GM12878 (cell line): Measurements from ENCODE around the gene SPSB3. TPM values are rescaled to one million over a fixed set of nuclear protein-coding genes. Genes with fewer than 3 reads are reported as not detected.

ENCODE experiments used
- ATAC-seq: fragments of 200-7000 bp; cut with Tn5 transposase; 3 replicates; pipeline ENCODE4 v1.9.1; 2020; ENCODE audit warnings: mild to moderate bottlenecking, moderate library complexity
- BruUV-seq: library from RNA; stranded (reverse); fragments of 400-500 nt; replicated peaks from 2 replicates; lab custom pipeline; 2021; lab: Mats Ljungman, UMichigan
- CTCF ChIA-PET: fragments of 300-600 bp; sonication (Branson Sonifier 250); formaldehyde crosslinking; extraction: SDS; loops from one replicate; lab custom pipeline; 2021; ENCODE audit warnings: inconsistent platforms; lab: Yijun Ruan, JAX
- POLR2A ChIA-PET: fragments of 350-600 bp; formaldehyde crosslinking; extraction: SDS; loops from one replicate; lab custom pipeline; 2021; ENCODE audit warnings: inconsistent platforms; lab: Charles Lee
- RAD21 ChIA-PET: fragments of 300-600 bp; sonication (Branson Sonifier 250); formaldehyde crosslinking; loops from one replicate; lab custom pipeline; 2023; ENCODE audit warnings: antibody characterized with exemption; ENCODE audit not compliant: unreplicated experiment; lab: Charles Lee
- SMC1A ChIA-PET: fragments of 300-600 bp; sonication (Branson Sonifier 250); formaldehyde crosslinking; loops from one replicate; lab custom pipeline; 2023; ENCODE audit not compliant: unreplicated experiment, uncharacterized antibody; lab: Charles Lee
- DNase-seq: peaks from one replicate; pipeline ENCODE4 v3.0.0-alpha.2; 2011; ENCODE audit warnings: low read depth, low spot score
- FAIRE-seq: peaks from 3 replicates; lab custom pipeline; 2011; peaks lifted over from hg19 to GRCh38; lab: Jason Lieb, UNC
- H2AFZ ChIP-seq: 2 replicates; pipeline ENCODE4 v1.6.0; 2011; ENCODE audit warnings: low read depth, low read length, control low read depth; ENCODE audit not compliant: control insufficient read depth
- H3K27ac ChIP-seq: 2 replicates; pipeline ENCODE4 v1.5.1; 2011; ENCODE audit warnings: control low read depth; ENCODE audit not compliant: control insufficient read depth, insufficient read depth
- H3K27me3 ChIP-seq, 2 experiments: replicated peaks in 1 of 2; 2 replicates each; pipeline versions ENCODE4 v1.6.0 to v1.6.1; 2011; ENCODE audit warnings: low read length in 1 of 2; ENCODE audit not compliant: control insufficient read depth in 2 of 2, insufficient read depth in 2 of 2
- H3K36me3 ChIP-seq, 2 experiments: 2 replicates each; pipeline ENCODE4 v1.5.1; 2011; ENCODE audit warnings: low read length in 1 of 2; ENCODE audit not compliant: control insufficient read depth in 2 of 2, insufficient read depth in 2 of 2
- H3K4me1 ChIP-seq: 2 replicates; pipeline ENCODE4 v1.6.1; 2011; ENCODE audit warnings: mild to moderate bottlenecking, low read length, moderate library complexity, mixed read lengths; ENCODE audit not compliant: control insufficient read depth, insufficient read depth
- H3K4me2 ChIP-seq: 2 replicates; pipeline ENCODE4 v1.6.0; 2011; ENCODE audit warnings: control low read depth; ENCODE audit not compliant: control insufficient read depth, insufficient read depth
- H3K4me3 ChIP-seq: fragments of 200-600 bp; sonication (generic); 2 replicates; pipeline ENCODE4 v1.5.1; 2016
- H3K79me2 ChIP-seq: 2 replicates; pipeline ENCODE4 v1.6.0; 2011; ENCODE audit warnings: low read length; ENCODE audit not compliant: control insufficient read depth, insufficient read depth
- H3K9ac ChIP-seq: 2 replicates; pipeline ENCODE4 v1.8.0; 2011; ENCODE audit warnings: low read length, control low read depth, mixed read lengths; ENCODE audit not compliant: control insufficient read depth, insufficient read depth
- H3K9me3 ChIP-seq: replicated peaks from 3 replicates; pipeline ENCODE4 v1.5.1; 2011; ENCODE audit warnings: mild to moderate bottlenecking, low read length; ENCODE audit not compliant: control insufficient read depth, insufficient read depth
- H4K20me1 ChIP-seq: 2 replicates; pipeline ENCODE4 v1.6.0; 2011; ENCODE audit not compliant: control insufficient read depth, insufficient read depth
- BACH1 ChIP-seq: fragments of 450-650 bp; IDR thresholded peaks from 2 replicates; pipeline ENCODE4 v1.6.1; 2017; ENCODE audit warnings: mild to moderate bottlenecking, borderline replicate concordance
- CREM ChIP-seq: IDR thresholded peaks from 2 replicates; pipeline ENCODE4 v1.6.1; 2014; ENCODE audit warnings: antibody characterized with exemption, low read depth
- HDGF ChIP-seq: fragments of 450-650 bp; IDR thresholded peaks from 2 replicates; pipeline ENCODE4 v1.6.1; 2016; ENCODE audit warnings: antibody characterized with exemption
- IRF5 ChIP-seq: fragments of 450-650 bp; IDR thresholded peaks from 2 replicates; pipeline ENCODE4 v1.6.1; 2017; ENCODE audit warnings: borderline replicate concordance
- JUND ChIP-seq: IDR thresholded peaks from 2 replicates; pipeline ENCODE4 v1.6.1; 2012; ENCODE audit warnings: low read depth, mild to moderate bottlenecking, low read length, improper control_type of control experiment, moderate library complexity
- MTA2 ChIP-seq: fragments of 450-650 bp; IDR thresholded peaks from 2 replicates; pipeline ENCODE4 v1.6.1; 2016; ENCODE audit warnings: low read depth, mild to moderate bottlenecking, moderate library complexity
- PBX3 ChIP-seq: IDR thresholded peaks from 2 replicates; pipeline ENCODE4 v1.6.1; 2011; ENCODE audit warnings: mild to moderate bottlenecking, low read depth, low read length, moderate library complexity; ENCODE audit not compliant: insufficient replicate concordance
- POLR2A ChIP-seq: IDR thresholded peaks from 2 replicates; pipeline ENCODE4 v1.6.1; 2011; ENCODE audit warnings: low read depth, mild to moderate bottlenecking, low read length
- RUNX3 ChIP-seq: IDR thresholded peaks from 2 replicates; pipeline ENCODE4 v1.6.1; 2012; ENCODE audit warnings: low read length, inconsistent platforms
- SIX5 ChIP-seq: IDR thresholded peaks from 2 replicates; pipeline ENCODE4 v1.6.1; 2011; ENCODE audit warnings: mild to moderate bottlenecking, low read depth, low read length, moderate library complexity; ENCODE audit not compliant: severe bottlenecking
- SREBF2 ChIP-seq: IDR thresholded peaks from 2 replicates; pipeline ENCODE4 v1.6.1; 2012; ENCODE audit warnings: mild to moderate bottlenecking, low read length
- SUPT20H ChIP-seq: IDR thresholded peaks from 2 replicates; pipeline ENCODE4 v1.6.1; 2011; ENCODE audit warnings: low read depth, mild to moderate bottlenecking, low read length, moderate library complexity, borderline replicate concordance; ENCODE audit not compliant: control insufficient read depth
- WRNIP1 ChIP-seq: IDR thresholded peaks from 2 replicates; pipeline ENCODE4 v1.6.1; 2011; ENCODE audit warnings: low read depth, low read length, improper control_type of control experiment, borderline replicate concordance
- ZBTB33 ChIP-seq: fragments of 450-650 bp; IDR thresholded peaks from 2 replicates; pipeline ENCODE4 v1.6.1; 2017; ENCODE audit warnings: mild to moderate bottlenecking
- WGBS: methylation state at CpG from one replicate; pipeline ENCODE4 v1.1.6; 2016; ENCODE audit warnings: low lambda C conversion rate; ENCODE audit not compliant: insufficient replicate concordance, insufficient coverage; ENCODE audit errors: missing lambda C conversion rate; 5-methylcytosine and 5-hydroxymethylcytosine counted together
- in situ Hi-C: fragments of 300-500 bp; cut with MboI; formaldehyde crosslinking; loops from 9 replicates; pipeline ENCODE4 v1.14.3; 2018; ENCODE audit warnings: mixed read lengths
- intact Hi-C: fragments of 100-400 bp; cut with micrococcal nuclease; formaldehyde crosslinking; loops from one replicate; pipeline ENCODE4 v1.14.2; 2022; ENCODE audit not compliant: unreplicated experiment
- polyA plus RNA-seq, 11 experiments: library from polyadenylated mRNA; depleted of rRNA in 4 of 11; unstranded in 6 of 11; stranded (reverse) in 5 of 11; fragments of >200 nt; fragmentation: Nextera tagmentation in 4 of 11; fragmentation: Illumina TruSeq in 1 of 11; extraction: Ambion mirVana in 4 of 11; extraction: Trizol in 1 of 11; gene quantifications; 1 replicate in 1 of 11; 2 replicates in 10 of 11; pipeline versions ENCODE4 v1.2.1 to v1.2.3, GENCODE V29; 2011 to 2016; ENCODE audit warnings: inconsistent platforms in 2 of 11, missing spikeins in 2 of 11, low read depth in 1 of 11
- total RNA-seq, 4 experiments: library from RNA; depleted of rRNA in 3 of 4; stranded (reverse); fragments of >200 nt in 3 of 4; fragmentation: Illumina TruSeq in 1 of 4; extraction: Trizol in 1 of 4; gene quantifications; 2 replicates each; pipeline versions ENCODE4 v1.2.1 to v1.2.3, GENCODE V29; 2013 to 2021

Gene SPSB3
- total and polyA plus RNA-seq, 10 of the 15 experiments (the other 5 are each of a cell fraction or from before 2014, with no cell fraction given): 0.31 to 26.9 (median 14.0) TPM

GRCh38 chr16:1786242-1787055 is 4.1 kb upstream of the SPSB3 start:
- RAD21 ChIA-PET: no interaction called here
- no TSS peak for BruUV-seq
- Histone ChIP-seq H2AFZ (no peak overlapping the region), H3K27me3 (no peaks in the 10 kb centered on the region), H3K36me3 (peaks cover 5 to 9% of the 10 kb centered on the region in 2 experiments; a peak in 3 of 4 replicates), H3K9ac (no peak overlapping the region), H3K27ac (no peak overlapping the region), H3K4me1 (peaks cover under 1% of the 10 kb centered on the region; the same call in 1 of the 2 replicates), H3K4me3 (no peak overlapping the region), H3K4me2 (no peak overlapping the region), H4K20me1 (no peaks in the 10 kb centered on the region), H3K79me2 (peaks cover 15% of the 10 kb centered on the region), H3K9me3 (no peaks in the 10 kb centered on the region)
- in situ Hi-C loops: no loop called here
- no peak for TF ChIP-seq RUNX3
- no peak for TF ChIP-seq SIX5
- TF ChIP-seq POLR2A: peak; percentile 39; the same call in 1 of the 2 replicates
- TF ChIP-seq SREBF2: no peak
- no peak for ATAC-seq
- FAIRE-seq: no peak
- no peak for DNase-seq
- CTCF ChIA-PET: no interaction called here
- SMC1A ChIA-PET: no interaction called here
- 95% methylated on average over 49 of the region's 51 CpGs for WGBS
- intact Hi-C loops: no loop called here
- POLR2A ChIA-PET: no interaction called here

GRCh38 chr16:1785846-1786170 is 3.4 kb upstream of the SPSB3 start:
- no peak overlapping the region for H3K4me3 ChIP-seq
- ATAC-seq (no peak), FAIRE-seq (no peak), DNase-seq (no peak)
- 89% methylated on average over 12 of the region's 14 CpGs for WGBS
- no peak overlapping the region for H3K4me2 ChIP-seq
- POLR2A ChIA-PET: no interaction called here
- in situ Hi-C loops (no loop called here), intact Hi-C loops (no loop called here)
- CTCF ChIA-PET: no interaction called here
- TF ChIP-seq PBX3 (no peak), JUND (no peak), CREM (no peak), SUPT20H (no peak), HDGF (no peak), ZBTB33 (no peak), BACH1 (no peak), MTA2 (no peak), IRF5 (no peak), WRNIP1 (no peak)
- BruUV-seq: no TSS peak
- RAD21 ChIA-PET: no interaction called here
- no peaks in the 10 kb centered on the region for H4K20me1 ChIP-seq
- H2AFZ ChIP-seq: no peak overlapping the region
- peaks cover 15% of the 10 kb centered on the region for H3K79me2 ChIP-seq
- SMC1A ChIA-PET: no interaction called here
- no peak overlapping the region for H3K9ac ChIP-seq
- peaks cover 7 to 8% of the 10 kb centered on the region in 2 experiments; a peak in 3 of 4 replicates for H3K36me3 ChIP-seq
- H3K4me1 ChIP-seq: peaks cover 6% of the 10 kb centered on the region; the same call in 1 of the 2 replicates
- H3K9me3 ChIP-seq: no peaks in the 10 kb centered on the region
- H3K27ac ChIP-seq: no peak overlapping the region
- no peaks in the 10 kb centered on the region for H3K27me3 ChIP-seq
